Measurements from ENCODE around the gene CHRDL1.

- TF ChIP-seq, protein P1, sequence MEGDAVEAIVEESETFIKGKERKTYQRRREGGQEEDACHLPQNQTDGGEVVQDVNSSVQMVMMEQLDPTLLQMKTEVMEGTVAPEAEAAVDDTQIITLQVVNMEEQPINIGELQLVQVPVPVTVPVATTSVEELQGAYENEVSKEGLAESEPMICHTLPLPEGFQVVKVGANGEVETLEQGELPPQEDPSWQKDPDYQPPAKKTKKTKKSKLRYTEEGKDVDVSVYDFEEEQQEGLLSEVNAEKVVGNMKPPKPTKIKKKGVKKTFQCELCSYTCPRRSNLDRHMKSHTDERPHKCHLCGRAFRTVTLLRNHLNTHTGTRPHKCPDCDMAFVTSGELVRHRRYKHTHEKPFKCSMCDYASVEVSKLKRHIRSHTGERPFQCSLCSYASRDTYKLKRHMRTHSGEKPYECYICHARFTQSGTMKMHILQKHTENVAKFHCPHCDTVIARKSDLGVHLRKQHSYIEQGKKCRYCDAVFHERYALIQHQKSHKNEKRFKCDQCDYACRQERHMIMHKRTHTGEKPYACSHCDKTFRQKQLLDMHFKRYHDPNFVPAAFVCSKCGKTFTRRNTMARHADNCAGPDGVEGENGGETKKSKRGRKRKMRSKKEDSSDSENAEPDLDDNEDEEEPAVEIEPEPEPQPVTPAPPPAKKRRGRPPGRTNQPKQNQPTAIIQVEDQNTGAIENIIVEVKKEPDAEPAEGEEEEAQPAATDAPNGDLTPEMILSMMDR (IDR thresholded peaks at IDR 0.05) = no peak
- TF ChIP-seq POLR2A (IDR thresholded peaks at IDR 0.05) = no peak
These were observed 104.2 kb downstream of the CHRDL1 start for GRCh38 chrX:110691446-110691845.

Measured in heart left ventricle (tissue), 13 donors.